Aorta (tissue), 5 donors: ENCODE measurements around the gene PKNOX2. TPM values are rescaled to one million over a fixed set of nuclear protein-coding genes. Genes with fewer than 3 reads are reported as not detected.

Source experiments
- ATAC-seq: fragments of 200-7000 bp; cut with Tn5 transposase; one replicate; pipeline ENCODE4 v1.9.1; 2022; ENCODE audit warnings: moderate library complexity; ENCODE audit not compliant: low FRiP score
- DNase-seq, 2 donors: peaks; one replicate each; pipeline ENCODE4 v3.0.0-alpha.2; 2020
- H3K27ac ChIP-seq, 2 donors: one replicate each; pipeline ENCODE4 v1.5.1; 2013; ENCODE audit warnings: low read length in 2 of 2, mild to moderate bottlenecking in 2 of 2, moderate library complexity in 2 of 2, control low read depth in 1 of 2, inconsistent platforms in 1 of 2, low read depth in 1 of 2
- H3K27me3 ChIP-seq, 2 donors: one replicate each; pipeline ENCODE4 v1.6.1; 2013; ENCODE audit warnings: control low read depth in 1 of 2, low read length in 1 of 2, mild to moderate bottlenecking in 1 of 2, moderate library complexity in 1 of 2; ENCODE audit not compliant: insufficient read depth in 2 of 2, control insufficient read depth in 1 of 2
- H3K36me3 ChIP-seq, 2 donors: one replicate each; pipeline ENCODE4 v1.6.1; 2013; ENCODE audit warnings: control low read depth in 1 of 2, low read length in 1 of 2, mild to moderate bottlenecking in 1 of 2; ENCODE audit not compliant: insufficient read depth in 2 of 2, control insufficient read depth in 1 of 2
- H3K4me1 ChIP-seq, 2 donors: one replicate each; pipeline ENCODE4 v1.6.1; 2013; ENCODE audit warnings: low read length in 2 of 2, control low read depth in 1 of 2, mild to moderate bottlenecking in 1 of 2, moderate library complexity in 1 of 2; ENCODE audit not compliant: insufficient read depth in 2 of 2, control insufficient read depth in 1 of 2
- H3K4me3 ChIP-seq, 2 donors: one replicate each; pipeline ENCODE4 v1.5.1; 2013; ENCODE audit warnings: low read length in 2 of 2, control low read depth in 1 of 2, mild to moderate bottlenecking in 1 of 2
- H3K9me3 ChIP-seq: one replicate; pipeline ENCODE4 v1.6.1; 2013; ENCODE audit warnings: mild to moderate bottlenecking, low read length; ENCODE audit not compliant: control insufficient read depth
- WGBS, 2 donors: extraction: QIAGEN DNeasy Blood & Tissue Kit; methylation state at CpG; one replicate each; pipeline ENCODE4 v1.1.7; 2013; 5-methylcytosine and 5-hydroxymethylcytosine counted together
- intact Hi-C, 2 donors: fragments of 100-400 bp; cut with DNase I; formaldehyde crosslinking; loops; one replicate each; pipeline versions ENCODE4 v1.14.2 to v1.15.0; 2022
- polyA plus RNA-seq, 2 donors: library from polyadenylated mRNA; stranded (reverse); fragments of 200-250 nt; gene quantifications; one replicate each; pipeline ENCODE4 v1.2.3, GENCODE V29; 2013
- total RNA-seq, 2 donors: library from RNA; stranded (reverse); fragmentation: NEBNext Ultra II Directional; extraction: Animal tissue kit (Norgen Biotek cat#: 25700); gene quantifications; one replicate each; pipeline ENCODE4 v1.2.1, GENCODE V29; 2021
- donor health status: healthy with polysubstance abuse.
- donor health status: Bipolar disorder and iron deficiency.
- donor health status: DM: no; HTN: no; CAD: no.
- donor health status: DM: no; HTN: no; CAD: no.
- donor health status: DM: yes; HTN: yes; CAD: no.

Gene PKNOX2
- total and polyA plus RNA-seq, 4 donors = 1.8 to 19.8 (median 5.8) TPM

DNA sequence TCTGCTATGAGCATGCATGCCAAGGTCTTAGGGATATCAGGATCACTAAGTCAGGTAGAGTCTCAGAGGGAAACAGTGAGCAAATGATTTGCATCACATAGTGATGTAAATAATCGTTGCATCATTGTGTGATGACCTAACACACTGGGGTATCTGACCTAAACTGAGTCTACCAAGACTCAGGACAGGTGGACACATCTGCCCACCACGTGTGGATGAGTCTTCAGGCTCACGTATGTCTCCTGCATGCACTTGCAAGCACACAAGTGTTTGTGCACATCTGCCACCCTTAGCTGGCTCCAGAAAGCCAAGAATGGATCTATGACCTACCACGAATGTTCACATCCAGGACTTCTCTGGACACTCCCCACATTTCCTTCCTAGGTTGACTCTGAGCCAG lies 220.3 kb downstream of the PKNOX2 start:
- Histone ChIP-seq H3K4me1 (no peaks in the 10 kb centered on the region), H3K36me3 (no peaks in the 10 kb centered on the region), H3K9me3 (no peaks in the 10 kb centered on the region), H3K4me3 (no peak overlapping the region), H3K27ac (no peak overlapping the region), H3K27me3 (no peaks in the 10 kb centered on the region)
- intact Hi-C loops = no loop called here
- DNase-seq = peak in 1 of 2 donors; percentile 6
- no peak for ATAC-seq
- 92 to 96% methylated on average over 4 of the region's 4 CpGs for WGBS, 2 donors

GRCh38 chr11:125387901-125388300 lies 223.3 kb downstream of the PKNOX2 start:
- Histone ChIP-seq H3K27ac (no peak overlapping the region), H3K9me3 (no peaks in the 10 kb centered on the region), H3K36me3 (no peaks in the 10 kb centered on the region), H3K4me3 (no peak overlapping the region), H3K4me1 (no peaks in the 10 kb centered on the region), H3K27me3 (no peaks in the 10 kb centered on the region)
- DNase-seq = no peak
- WGBS, 2 donors = 84 to 88% methylated on average over 9 of the region's 9 CpGs
- no peak for ATAC-seq
- intact Hi-C loops = no loop called here

DNA sequence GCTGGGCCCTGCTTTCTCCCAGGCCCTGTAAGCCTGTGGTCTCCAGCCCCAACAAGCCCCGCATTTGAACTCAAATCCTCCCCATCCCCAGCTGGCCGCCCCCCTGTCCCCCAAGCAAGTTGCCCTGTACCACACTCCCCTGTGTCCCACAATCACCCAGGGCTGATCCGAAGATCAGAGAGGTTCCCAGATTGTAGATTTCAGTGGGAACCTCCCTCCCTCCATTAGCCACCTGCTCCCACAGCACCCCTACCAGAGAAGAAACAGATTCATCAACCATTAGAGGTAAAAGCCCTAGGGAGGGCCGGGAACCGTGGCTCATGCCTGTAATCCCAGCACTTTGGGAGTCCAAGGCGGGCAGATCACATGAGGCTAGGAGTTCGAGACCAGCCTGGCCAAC lies 224.1 kb downstream of the PKNOX2 start:
- H3K4me1 ChIP-seq = no peaks in the 10 kb centered on the region
- no peaks in the 10 kb centered on the region for H3K9me3 ChIP-seq
- no peak overlapping the region for H3K4me3 ChIP-seq
- no peaks in the 10 kb centered on the region for H3K27me3 ChIP-seq
- WGBS, 2 donors = 96 to 97% methylated on average over 7 of the region's 7 CpGs
- DNase-seq (peak in 1 of 2 donors; percentile 20), ATAC-seq (no peak)
- no peak overlapping the region for H3K27ac ChIP-seq
- H3K36me3 ChIP-seq = no peaks in the 10 kb centered on the region
- intact Hi-C loops = no loop called here

DNA sequence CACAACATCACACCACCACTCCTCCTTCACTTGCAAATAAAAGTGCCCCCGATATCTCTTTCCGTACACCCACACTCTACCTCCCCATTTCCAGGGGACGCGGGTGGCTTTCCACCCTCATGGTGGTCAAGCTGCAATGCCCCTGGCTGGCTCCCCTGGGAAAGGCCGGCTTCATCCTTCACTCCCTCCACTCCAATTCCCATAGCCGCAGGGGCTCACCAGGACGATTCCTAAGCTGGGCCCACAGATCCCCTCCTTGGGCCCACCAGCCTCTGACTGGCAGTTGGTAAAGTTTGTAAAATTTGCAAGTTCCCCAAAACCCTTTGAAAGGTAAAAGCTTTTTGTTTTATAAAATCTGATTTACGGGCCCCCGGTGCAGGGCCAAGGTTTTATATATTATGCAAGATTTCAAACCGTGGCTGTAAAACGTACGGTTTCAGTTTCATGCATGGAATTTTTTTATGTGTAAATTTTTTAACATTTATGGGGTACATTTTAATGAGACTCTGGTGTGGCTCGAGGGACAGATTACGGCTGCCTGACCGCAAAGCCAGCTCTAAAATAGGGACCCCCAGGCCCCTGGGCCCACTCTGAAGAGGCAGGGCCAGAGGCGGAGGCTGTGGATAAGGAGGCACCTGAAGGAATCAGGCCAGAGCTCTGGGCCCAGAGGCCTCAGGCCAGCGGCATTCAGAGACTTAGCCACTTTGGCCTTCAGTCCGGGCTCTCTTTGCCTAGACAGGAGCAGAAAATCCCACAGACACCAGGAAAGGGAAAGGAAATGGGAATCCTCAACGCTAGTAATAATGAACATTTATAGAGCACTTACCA lies 225.0 kb downstream of the PKNOX2 start:
- intact Hi-C loops = no loop called here

DNA sequence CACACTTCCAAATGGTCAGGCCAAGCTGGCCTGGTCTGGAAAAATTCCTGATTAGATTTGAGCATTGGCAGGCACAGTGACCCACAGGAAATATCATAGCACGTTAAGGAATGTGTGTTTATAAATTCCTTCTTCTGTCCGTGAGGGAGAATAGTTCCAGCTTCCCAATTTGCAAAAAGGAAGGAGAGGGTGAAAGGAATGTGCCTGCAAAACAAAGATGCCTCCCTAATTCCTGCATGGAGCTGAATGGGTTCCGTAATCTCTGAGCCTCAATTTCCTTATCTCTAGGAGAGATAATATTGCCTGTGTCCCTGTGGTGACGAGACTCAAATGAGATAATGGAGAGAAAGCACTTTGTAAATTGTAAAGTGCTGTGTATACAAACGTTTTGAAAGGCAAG lies 226.4 kb downstream of the PKNOX2 start:
- Histone ChIP-seq H3K9me3 (no peaks in the 10 kb centered on the region), H3K27me3 (no peaks in the 10 kb centered on the region), H3K36me3 (no peaks in the 10 kb centered on the region), H3K4me3 (no peak overlapping the region), H3K27ac (peak overlapping the region; percentile 39 to 84), H3K4me1 (no peaks in the 10 kb centered on the region)
- WGBS, 2 donors = 1 to 6% methylated on average over 5 of the region's 5 CpGs
- ATAC-seq (no peak), DNase-seq (no peak)
- intact Hi-C loops = no loop called here

More for the DNA sequence above, 225.0 kb downstream of the PKNOX2 start:
- no peak for ATAC-seq
- Histone ChIP-seq H3K4me1 (no peaks in the 10 kb centered on the region), H3K4me3 (no peak overlapping the region), H3K9me3 (no peaks in the 10 kb centered on the region), H3K27ac (no peak overlapping the region), H3K27me3 (no peaks in the 10 kb centered on the region), H3K36me3 (no peaks in the 10 kb centered on the region)
- WGBS, 2 donors = 94% methylated on average over 19 of the region's 19 CpGs
- no peak for DNase-seq

- H3K9me3 ChIP-seq = no peaks in the 10 kb centered on the region
- H3K36me3 ChIP-seq = no peaks in the 10 kb centered on the region
- ATAC-seq = no peak
- no peaks in the 10 kb centered on the region for H3K27me3 ChIP-seq
- intact Hi-C loops = no loop called here
- no peaks in the 10 kb centered on the region for H3K4me1 ChIP-seq
- 88 to 90% methylated on average over 9 of the region's 9 CpGs for WGBS, 2 donors
- H3K4me3 ChIP-seq = no peak overlapping the region
- peak in 1 of 2 donors; percentile 27 for DNase-seq
- H3K27ac ChIP-seq = no peak overlapping the region
These were observed 228.8 kb downstream of the PKNOX2 start for GRCh38 chr11:125393331-125393730.

- ATAC-seq = no peak
These were observed 229.7 kb downstream of the PKNOX2 start for GRCh38 chr11:125394296-125394695.

DNA sequence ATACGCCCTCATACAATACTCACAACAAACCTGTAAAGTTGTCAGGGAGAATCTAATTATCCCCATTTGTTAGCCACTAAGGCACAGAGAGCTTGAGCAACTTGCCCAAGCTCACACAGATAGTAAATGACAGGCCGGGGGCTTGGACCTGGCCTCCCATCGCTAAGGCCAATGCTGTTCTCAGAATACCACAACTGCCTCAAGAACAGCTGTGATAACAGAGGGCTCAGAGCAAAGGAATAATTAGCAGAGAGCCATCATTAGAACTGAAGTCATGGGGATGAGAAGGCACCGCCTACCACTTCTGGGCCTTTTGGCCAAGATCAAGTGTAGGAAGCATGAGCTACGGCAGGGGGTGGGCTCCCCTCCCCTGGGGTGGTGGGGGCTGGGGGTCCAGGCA lies 232.9 kb downstream of the PKNOX2 start:
- Histone ChIP-seq H3K9me3 (no peaks in the 10 kb centered on the region), H3K4me3 (no peak overlapping the region), H3K27ac (no peak overlapping the region), H3K4me1 (no peaks in the 10 kb centered on the region), H3K27me3 (no peaks in the 10 kb centered on the region), H3K36me3 (no peaks in the 10 kb centered on the region)
- intact Hi-C loops = no loop called here
- 90 to 94% methylated on average over 5 of the region's 5 CpGs for WGBS, 2 donors
- DNase-seq = peak in 1 of 2 donors; percentile 38
- ATAC-seq = no peak

More at GRCh38 chr11:125394296-125394695, 229.7 kb downstream of the PKNOX2 start:
- H3K9me3 ChIP-seq = no peaks in the 10 kb centered on the region
- intact Hi-C loops = no loop called here
- peak in 1 of 2 donors; percentile 9 for DNase-seq
- no peak overlapping the region for H3K4me3 ChIP-seq
- no peak overlapping the region for H3K27ac ChIP-seq
- 85 to 87% methylated on average over 2 of the region's 2 CpGs for WGBS, 2 donors
- H3K27me3 ChIP-seq = no peaks in the 10 kb centered on the region
- no peaks in the 10 kb centered on the region for H3K4me1 ChIP-seq
- no peaks in the 10 kb centered on the region for H3K36me3 ChIP-seq

- Histone ChIP-seq H3K4me3 (no peak overlapping the region), H3K9me3 (no peaks in the 10 kb centered on the region), H3K4me1 (no peaks in the 10 kb centered on the region), H3K27ac (no peak overlapping the region), H3K27me3 (no peaks in the 10 kb centered on the region), H3K36me3 (no peaks in the 10 kb centered on the region)
- 84 to 89% methylated on average over 4 of the region's 4 CpGs for WGBS, 2 donors
- DNase-seq (peak in 1 of 2 donors; percentile 28), ATAC-seq (no peak)
- intact Hi-C loops = no loop called here
These were observed 233.9 kb downstream of the PKNOX2 start for GRCh38 chr11:125398475-125398874.
